Ammon's horn (tissue), 1 donor: ENCODE data around the gene RRP15.
A peak's percentile ranks its signal among the peaks of the same experiment; 100 is the strongest.
"Not testable (repeated sequence)": the region's sequence is repeated elsewhere in the genome, so short reads cannot be mapped to it uniquely, and the experiment has no call there.

ENCODE experiments used
- DNase-seq: peaks from one replicate; pipeline ENCODE4 v3.0.0-alpha.2; 2016; ENCODE audit warnings: low spot score

Gene RRP15

DNA sequence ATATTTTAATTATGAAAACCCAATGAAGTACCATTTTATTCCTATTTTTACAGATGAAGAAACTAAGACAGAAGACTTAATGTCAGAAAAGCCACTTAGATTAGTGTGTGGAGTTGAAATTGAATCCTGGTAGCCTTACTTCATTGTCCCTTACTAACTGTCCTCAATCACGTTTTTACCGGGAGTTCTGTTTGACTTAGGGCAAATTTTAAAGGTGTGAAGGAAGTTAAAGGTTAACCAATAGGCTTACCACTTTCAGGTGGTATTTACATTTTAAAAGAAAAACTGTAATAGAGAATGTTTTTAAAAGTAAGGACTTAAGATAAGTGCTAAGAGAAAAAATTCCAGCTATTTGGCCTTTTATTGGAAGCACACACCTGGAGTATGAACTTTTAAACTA, 12.4 kb downstream of the RRP15 start:
- no peak for DNase-seq

DNA sequence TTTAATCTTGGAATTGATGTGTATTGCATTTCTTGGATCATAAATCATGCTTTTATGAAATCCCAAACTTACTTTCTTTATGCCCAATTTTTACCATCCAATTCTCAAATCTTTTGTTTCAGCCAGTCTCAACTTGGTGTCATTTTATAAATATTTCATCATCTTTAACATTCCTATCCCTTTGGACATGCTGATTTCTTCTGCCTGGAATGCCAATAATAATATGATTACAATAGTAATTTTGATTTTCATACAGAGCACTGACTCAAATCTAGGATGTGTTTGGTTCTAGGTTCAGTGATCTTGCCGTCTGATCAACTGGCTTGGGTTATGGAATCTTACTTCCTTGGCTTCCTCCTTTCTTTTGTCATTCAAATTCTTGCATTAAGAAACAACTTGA, 12.8 kb downstream of the RRP15 start:
- DNase-seq: no peak

DNA sequence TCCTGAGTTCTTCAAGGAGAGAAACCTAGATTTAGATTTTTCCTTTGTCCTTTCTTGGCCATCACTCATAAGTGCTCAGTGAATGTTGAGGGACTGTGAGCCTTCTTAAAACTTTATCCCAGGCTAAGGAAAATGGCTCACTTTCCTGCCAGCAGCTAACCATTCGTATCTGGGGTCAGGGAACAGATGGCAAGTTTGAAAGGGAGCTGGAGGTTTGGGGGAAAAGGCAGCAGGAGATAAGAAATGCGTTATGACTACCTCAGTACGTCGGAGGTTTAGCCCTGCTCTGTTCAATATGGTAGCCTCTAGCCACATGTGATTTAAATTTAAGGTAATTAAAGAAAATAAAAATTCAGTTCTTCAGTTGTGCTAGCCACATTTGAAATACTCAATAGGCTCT, 13.3 kb downstream of the RRP15 start:
- no peak for DNase-seq

GRCh38 chr1:218299416-218299815, 14.3 kb downstream of the RRP15 start:
- DNase-seq: peak; percentile 59

DNA sequence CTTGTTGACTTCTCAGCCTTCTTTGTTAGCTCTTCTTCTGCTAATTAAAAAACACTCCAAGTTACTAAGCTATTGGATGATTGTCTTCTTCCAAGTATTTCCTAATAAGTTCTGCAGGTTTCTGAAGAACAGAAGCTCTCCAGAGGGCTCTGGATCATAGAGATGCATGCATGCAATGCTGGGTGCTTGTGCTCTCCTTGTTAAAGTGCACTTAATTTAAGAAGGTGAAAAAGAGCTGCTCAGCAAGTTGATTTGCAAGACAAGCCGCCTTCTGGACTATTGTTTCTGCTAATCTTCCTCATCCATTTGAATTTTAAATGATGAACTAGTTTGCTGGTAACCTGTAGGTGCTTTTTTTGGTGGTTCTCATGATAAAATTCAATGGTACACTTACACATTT, 16.1 kb downstream of the RRP15 start:
- DNase-seq: no peak

DNA sequence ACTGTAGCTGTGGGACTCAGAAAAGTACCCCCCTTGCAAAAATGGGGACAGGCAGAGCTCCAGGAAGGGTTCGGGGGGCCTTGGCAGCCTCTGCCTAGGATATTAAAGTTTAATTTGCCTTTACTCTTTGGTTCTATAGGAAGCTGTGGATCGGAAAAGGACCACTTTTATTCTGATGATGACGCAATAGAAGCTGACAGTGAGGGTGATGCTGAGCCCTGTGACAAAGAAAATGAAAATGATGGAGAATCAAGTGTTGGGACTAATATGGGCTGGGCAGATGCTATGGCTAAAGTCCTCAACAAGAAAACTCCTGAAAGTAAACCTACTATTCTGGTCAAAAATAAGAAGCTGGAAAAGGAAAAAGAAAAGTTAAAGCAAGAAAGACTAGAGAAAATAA, 17.1 kb downstream of the RRP15 start:
- DNase-seq: no peak

- DNase-seq: no peak
Measured at GRCh38 chr1:218303176-218303879, 18.2 kb downstream of the RRP15 start.

- DNase-seq: peak; percentile 28
Measured at GRCh38 chr1:218304281-218305039, 19.4 kb downstream of the RRP15 start.

DNA sequence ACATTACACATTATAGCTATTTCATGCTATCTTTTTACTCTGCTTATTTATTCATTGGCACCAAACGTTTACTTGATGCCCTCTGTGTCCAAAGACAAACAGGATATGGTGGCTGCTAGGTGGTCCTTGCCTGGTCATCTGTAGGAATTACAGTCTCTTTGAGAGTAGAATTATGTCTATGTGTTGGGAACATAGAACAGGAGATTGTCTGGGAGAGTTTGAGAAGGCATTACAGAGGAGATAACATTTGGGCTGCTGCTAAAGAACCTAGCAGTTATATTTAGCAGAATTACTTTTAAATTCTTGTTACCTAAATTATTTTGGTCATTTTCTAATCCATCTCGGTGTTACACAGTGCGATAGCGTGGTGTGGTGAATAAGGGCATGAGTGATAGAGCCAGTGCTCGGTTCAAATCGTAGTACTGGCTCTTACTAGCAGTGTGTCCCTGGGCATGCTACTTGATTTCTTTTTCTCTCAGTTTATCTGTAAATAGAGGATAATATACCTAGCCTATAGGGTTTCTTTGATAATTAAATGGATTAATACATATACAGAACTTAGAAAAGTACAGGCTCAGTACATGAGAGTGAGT, 20.5 kb downstream of the RRP15 start:
- no peak for DNase-seq

DNA sequence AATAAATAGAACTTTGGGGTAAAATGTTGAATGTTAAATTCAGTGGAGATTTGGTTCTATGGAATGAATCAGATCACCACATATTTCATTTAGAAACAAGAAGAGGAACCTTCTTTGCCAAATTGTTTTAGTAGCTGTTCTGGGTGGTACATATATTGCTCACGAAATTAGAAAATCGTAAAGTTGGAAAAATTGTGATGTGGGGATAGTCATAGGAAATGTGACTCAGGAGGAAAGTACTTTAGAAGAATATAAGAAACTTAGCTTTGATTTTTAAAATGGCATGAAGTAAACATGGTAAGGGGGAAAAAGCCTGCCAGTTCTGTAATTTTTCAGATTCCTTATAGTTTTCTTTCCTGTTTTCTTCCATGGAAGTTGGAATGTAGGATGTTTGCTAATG, 27.4 kb downstream of the RRP15 start:
- no peak for DNase-seq

DNA sequence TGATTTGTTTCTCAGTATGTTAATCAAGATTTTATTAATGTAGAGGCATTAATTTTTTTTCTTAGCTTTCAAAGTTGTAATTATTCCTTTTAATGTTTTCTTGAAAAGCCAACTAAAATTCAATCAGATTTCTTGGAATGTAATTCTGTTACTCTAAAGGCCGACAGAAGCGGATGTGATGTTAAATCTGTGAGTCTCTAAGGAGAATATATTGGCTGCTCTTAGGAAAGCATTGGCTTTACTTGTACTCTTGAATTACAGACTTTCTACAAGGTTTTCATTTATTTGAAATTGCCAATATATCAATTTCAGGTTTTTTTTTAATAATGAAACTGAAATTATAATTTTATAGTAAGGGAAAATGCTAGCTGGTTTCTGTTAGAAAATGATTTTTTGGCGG, 29.2 kb downstream of the RRP15 start:
- DNase-seq: no peak

GRCh38 chr1:218315638-218316037, 30.5 kb downstream of the RRP15 start:
- DNase-seq: no peak

GRCh38 chr1:218317061-218317460, 32.0 kb downstream of the RRP15 start:
- DNase-seq: no peak

DNA sequence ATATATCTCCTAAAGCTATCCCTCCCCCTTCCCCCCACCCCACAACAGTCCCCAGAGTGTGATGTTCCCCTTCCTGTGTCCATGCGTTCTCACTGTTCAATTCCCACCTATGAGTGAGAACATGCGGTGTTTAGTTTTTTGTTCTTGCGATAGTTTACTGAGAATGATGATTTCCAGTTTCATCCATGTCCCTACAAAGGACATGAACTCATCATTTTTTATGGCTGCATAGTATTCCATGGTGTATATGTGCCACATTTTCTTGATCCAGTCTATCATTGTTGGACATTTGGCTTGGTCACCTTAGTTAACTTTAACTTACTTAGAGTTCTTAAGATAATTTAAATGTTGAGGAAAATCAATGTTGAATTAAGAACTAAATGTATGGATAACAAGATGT, 35.1 kb downstream of the RRP15 start:
- not testable (repeated sequence) for DNase-seq

DNA sequence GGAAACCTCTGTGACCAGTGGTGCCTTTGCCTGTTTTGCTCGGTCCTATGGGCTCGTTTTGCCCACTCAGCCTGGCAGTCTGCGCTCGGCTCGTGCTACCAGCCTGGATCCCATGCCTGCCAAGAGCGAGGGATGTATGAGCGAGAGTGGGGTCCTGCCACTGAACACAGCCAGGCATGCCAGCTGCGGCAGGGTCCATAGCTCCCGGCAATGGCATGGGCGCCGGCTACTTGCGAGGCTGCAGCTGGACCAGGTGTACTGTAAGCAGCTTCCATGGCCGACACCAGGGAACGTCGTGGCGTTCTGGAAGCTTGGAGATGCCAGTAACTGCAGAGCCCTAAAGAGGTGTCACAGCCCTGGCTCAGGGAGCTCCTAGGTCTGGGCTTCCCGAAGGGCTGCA, 37.7 kb downstream of the RRP15 start:
- DNase-seq: no peak

DNA sequence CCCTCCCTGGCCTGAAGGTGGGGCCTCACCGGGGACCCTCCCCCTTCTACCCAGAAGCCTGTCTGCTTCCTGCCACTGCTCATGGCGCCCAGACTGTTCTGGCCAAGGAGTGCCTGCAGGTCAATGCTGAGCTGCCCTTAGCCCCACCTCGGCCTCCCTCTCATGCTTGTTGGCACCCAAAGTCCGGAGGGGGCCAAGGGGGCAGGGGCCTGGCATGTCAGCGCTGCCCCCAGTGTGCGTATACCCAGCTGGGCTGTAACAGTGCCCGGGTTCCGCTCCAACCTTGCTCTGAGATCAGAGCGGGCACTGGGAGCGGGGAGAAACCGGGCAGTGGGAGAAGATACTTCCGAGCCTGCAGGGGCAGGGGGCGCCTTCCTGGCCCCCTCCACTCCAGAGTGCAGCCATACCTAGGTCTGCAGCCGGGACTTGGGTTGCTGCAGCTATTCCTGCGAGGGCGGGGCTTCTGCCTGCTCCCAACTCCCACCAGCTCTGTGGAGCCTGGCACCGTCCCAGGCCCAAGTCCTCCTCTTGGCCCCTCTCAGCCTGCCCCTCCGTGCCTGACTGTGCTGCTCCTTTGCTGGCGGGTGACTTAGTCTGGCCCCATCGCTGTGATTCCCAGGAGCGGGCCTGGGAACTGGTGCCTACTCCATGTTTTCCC, 38.6 kb downstream of the RRP15 start:
- no peak for DNase-seq

GRCh38 chr1:218324226-218324580, 39.1 kb downstream of the RRP15 start:
- no peak for DNase-seq

DNA sequence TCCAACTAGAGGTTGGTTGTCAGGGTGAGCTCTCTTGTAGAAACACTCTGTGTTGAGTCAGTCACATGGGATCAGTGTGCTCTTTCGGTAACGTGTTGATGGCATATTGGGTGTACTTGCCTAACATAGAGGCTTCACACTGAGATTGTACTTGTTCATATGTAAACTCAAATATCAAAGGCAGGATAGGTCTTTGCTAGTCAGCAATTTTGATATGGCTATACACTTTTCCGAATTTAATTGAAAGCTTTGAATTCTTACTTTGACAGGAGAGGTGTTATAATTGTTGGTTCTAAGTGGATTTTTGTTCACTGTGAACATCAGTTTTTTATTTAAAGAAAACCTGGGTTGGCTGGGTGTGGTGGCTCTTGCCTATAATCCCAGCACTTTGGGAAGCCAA, 43.7 kb downstream of the RRP15 start:
- no peak for DNase-seq

DNA sequence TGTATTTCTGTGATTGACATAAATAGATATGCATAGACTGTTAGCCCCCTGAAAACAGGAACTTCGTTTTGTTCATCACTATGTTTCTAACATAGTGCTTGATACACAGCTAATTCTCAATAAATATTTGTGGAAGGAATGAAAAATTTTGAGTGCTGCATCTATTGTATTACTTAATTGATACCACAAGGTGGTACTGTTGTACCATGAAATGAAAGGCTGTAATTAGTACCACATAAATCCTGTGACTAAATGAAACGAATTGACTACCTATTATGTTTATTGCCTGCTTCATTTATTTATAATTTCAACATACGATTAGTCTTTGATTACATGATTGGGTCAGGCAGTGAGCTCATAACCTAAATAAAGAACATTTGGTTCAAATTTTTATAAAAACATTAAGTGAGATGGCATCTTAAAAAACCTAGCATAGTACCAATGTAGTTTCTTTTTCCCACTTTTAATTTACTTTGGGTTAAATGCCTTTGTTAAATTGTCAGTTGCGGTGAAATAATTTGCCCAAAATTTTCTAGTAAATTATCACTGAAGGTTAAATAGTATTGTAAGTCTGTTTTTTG, 45.0 kb downstream of the RRP15 start:
- peak; percentile 65 for DNase-seq

DNA sequence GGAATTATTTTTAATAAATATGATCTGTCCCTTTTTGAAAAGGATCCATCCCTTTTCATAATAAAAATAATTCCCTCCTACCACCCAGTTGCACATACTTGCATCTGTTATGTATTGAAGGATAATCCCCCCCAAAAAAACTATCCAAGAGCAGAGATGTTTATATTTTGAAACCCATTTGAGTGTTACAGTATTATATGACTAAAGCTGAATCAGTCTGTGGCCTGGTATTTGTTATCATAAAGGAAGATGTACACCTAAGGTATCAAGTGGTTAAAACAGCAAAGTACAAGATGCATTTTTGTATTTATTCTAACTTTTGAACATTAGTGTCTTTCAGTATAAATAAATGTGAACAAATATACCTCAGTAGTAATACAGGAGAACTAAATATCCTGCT, 47.3 kb downstream of the RRP15 start:
- DNase-seq: no peak

- no peak for DNase-seq
Measured at GRCh38 chr1:218336328-218336727, 51.2 kb downstream of the RRP15 start.

GRCh38 chr1:218339267-218339831, 54.3 kb downstream of the RRP15 start:
- DNase-seq: peak; percentile 64
